Measurements from ENCODE around the gene APBB2. TPM values are rescaled to one million over a fixed set of nuclear protein-coding genes. Genes with fewer than 3 reads are reported as not detected.

The APBB2 gene
- total RNA-seq, 4 donors from 2014 or later: 66.3 to 133 (median 90.2) TPM

DNA sequence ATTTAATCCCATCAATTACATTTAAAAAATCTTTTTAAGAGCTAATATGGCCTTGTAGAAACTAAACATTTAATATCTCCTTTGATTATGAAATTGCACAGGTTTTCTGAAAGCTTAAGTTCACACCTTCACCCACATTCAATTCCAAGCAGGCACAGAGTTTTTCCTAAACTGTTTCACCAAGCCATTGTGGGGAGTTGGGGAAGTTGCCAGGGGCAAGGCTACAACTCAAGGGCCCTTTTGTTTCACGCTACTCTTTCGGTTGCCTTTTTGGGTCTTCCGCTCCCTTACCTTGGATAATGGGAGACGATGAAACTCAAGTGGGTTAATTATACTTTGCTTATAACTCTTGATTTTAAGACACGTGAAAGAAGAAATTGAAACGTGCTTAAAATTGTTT, 33.3 kb downstream of the APBB2 start:
- Histone ChIP-seq H3K27ac (no peak overlapping the region), H3K36me3 (no peaks in the 10 kb centered on the region), H3K4me3 (no peak overlapping the region), H3K9me3 (no peaks in the 10 kb centered on the region), H3K4me1 (peaks cover 6 to 57% (median 19%) of the 10 kb centered on the region in 3 donors), H3K27me3 (no peaks in the 10 kb centered on the region)
- 95 to 98% methylated on average over 5 to 6 of the region's 6 CpGs for whole genome bisulfite sequencing, 2 donors (ENCODE audit: low coverage in 1 of 2)
- no peak for ATAC-seq
- TF ChIP-seq POLR2A (IDR thresholded peaks at IDR 0.05) (no peak), EP300 (IDR thresholded peaks at IDR 0.05) (no peak), POLR2AphosphoS5 (IDR thresholded peaks at IDR 0.05) (no peak)
- TF ChIP-seq, protein P1, sequence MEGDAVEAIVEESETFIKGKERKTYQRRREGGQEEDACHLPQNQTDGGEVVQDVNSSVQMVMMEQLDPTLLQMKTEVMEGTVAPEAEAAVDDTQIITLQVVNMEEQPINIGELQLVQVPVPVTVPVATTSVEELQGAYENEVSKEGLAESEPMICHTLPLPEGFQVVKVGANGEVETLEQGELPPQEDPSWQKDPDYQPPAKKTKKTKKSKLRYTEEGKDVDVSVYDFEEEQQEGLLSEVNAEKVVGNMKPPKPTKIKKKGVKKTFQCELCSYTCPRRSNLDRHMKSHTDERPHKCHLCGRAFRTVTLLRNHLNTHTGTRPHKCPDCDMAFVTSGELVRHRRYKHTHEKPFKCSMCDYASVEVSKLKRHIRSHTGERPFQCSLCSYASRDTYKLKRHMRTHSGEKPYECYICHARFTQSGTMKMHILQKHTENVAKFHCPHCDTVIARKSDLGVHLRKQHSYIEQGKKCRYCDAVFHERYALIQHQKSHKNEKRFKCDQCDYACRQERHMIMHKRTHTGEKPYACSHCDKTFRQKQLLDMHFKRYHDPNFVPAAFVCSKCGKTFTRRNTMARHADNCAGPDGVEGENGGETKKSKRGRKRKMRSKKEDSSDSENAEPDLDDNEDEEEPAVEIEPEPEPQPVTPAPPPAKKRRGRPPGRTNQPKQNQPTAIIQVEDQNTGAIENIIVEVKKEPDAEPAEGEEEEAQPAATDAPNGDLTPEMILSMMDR (IDR thresholded peaks at IDR 0.05): no peak

- no peak overlapping the region for H3K27ac ChIP-seq
- no peaks in the 10 kb centered on the region for H3K27me3 ChIP-seq
- ATAC-seq: no peak
- H3K9me3 ChIP-seq: no peaks in the 10 kb centered on the region
- TF ChIP-seq, protein P1 (IDR thresholded peaks at IDR 0.05): no peak
- no peak for TF ChIP-seq POLR2A (IDR thresholded peaks at IDR 0.05)
- no peak for TF ChIP-seq EP300 (IDR thresholded peaks at IDR 0.05)
- TF ChIP-seq POLR2AphosphoS5 (IDR thresholded peaks at IDR 0.05): no peak
- no peak overlapping the region for H3K4me3 ChIP-seq
- 41 to 56% methylated on average over 4 of the region's 4 CpGs for WGBS, 2 donors (ENCODE audit: low coverage in 1 of 2)
- H3K36me3 ChIP-seq: no peaks in the 10 kb centered on the region
- H3K4me1 ChIP-seq: peaks cover 6 to 47% (median 17%) of the 10 kb centered on the region in 3 donors
Observed at GRCh38 chr4:41179498-41180195, 34.7 kb downstream of the APBB2 start.

DNA sequence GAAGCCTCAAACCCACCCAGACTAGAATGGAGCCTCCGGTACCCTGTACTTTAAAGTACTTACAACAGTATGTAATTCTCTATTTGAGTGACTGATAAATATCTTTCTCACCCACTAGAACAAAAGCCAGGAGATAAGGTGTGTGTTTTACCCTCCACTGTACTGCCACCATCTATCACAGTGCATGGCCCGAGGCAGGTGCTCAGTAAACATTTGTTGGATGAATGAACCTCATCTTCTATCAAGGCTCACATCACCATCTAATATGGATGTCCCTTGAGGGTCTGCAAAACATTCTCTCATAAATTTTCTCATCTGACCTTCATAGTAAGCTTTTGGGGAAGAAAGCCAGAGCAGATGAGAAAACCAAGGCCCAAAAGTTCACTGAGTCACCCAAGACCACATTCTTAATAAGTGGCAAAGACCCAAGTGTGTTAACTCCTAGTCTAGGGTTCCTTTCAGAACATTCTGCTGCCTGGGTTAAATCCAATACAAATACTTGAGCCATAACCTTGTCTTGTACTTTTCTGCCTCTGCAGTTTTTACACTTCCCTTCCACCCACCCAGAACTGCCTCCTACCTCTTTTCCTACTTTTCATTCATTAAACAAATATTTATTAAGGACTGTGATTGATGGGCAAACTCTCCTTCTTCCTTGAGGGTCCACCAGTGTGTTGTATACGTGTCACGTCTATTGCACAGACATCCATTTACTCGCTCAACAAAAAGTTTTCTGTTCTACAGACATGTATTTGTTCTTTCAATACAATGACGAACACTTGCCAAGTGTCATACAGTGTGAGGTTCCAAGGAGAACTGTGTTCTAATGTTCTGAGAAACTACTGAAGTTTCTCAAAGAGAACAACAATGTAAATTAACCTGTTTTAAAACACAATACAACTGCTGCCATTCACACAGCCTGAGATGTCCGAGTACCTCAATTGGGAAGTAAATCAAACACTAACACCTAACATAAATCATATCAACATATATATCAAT, 35.7 kb downstream of the APBB2 start:
- TF ChIP-seq, protein P1 (IDR thresholded peaks at IDR 0.05): no peak
- TF ChIP-seq POLR2AphosphoS5 (IDR thresholded peaks at IDR 0.05): peak; percentile 63
- no peak for TF ChIP-seq EP300 (IDR thresholded peaks at IDR 0.05)
- no peak for TF ChIP-seq POLR2A (IDR thresholded peaks at IDR 0.05)
- Histone ChIP-seq H3K4me1 (peaks cover 6 to 46% (median 15%) of the 10 kb centered on the region in 3 donors), H3K27me3 (no peaks in the 10 kb centered on the region), H3K9me3 (no peaks in the 10 kb centered on the region), H3K27ac (peak overlapping the region in 2 of 4 donors; percentile 4 to 21), H3K4me3 (no peak overlapping the region), H3K36me3 (no peaks in the 10 kb centered on the region)
- ATAC-seq: peak; percentile 61
- 52 to 75% methylated on average over 7 of the region's 7 CpGs for WGBS, 2 donors (ENCODE audit: low coverage in 1 of 2)

GRCh38 chr4:41177016-41177415, 37.3 kb downstream of the APBB2 start:
- Histone ChIP-seq H3K9me3 (no peaks in the 10 kb centered on the region), H3K4me3 (no peak overlapping the region), H3K4me1 (peaks cover 6 to 46% (median 15%) of the 10 kb centered on the region in 3 donors), H3K27me3 (no peaks in the 10 kb centered on the region), H3K27ac (no peak overlapping the region), H3K36me3 (no peaks in the 10 kb centered on the region)
- peak; percentile 42 for ATAC-seq
- no peak for TF ChIP-seq POLR2AphosphoS5 (IDR thresholded peaks at IDR 0.05)
- TF ChIP-seq, protein P1 (IDR thresholded peaks at IDR 0.05): peak in 1 of 4 experiments; percentile 37
- no peak for TF ChIP-seq EP300 (IDR thresholded peaks at IDR 0.05)
- no peak for TF ChIP-seq POLR2A (IDR thresholded peaks at IDR 0.05)

Measured in gastroesophageal sphincter (tissue), 4 donors.